ENCODE measurements around the gene SEMA6D. TPM values are rescaled to one million over a fixed set of nuclear protein-coding genes. Genes with fewer than 3 reads are reported as not detected.

Gene SEMA6D, protein sequence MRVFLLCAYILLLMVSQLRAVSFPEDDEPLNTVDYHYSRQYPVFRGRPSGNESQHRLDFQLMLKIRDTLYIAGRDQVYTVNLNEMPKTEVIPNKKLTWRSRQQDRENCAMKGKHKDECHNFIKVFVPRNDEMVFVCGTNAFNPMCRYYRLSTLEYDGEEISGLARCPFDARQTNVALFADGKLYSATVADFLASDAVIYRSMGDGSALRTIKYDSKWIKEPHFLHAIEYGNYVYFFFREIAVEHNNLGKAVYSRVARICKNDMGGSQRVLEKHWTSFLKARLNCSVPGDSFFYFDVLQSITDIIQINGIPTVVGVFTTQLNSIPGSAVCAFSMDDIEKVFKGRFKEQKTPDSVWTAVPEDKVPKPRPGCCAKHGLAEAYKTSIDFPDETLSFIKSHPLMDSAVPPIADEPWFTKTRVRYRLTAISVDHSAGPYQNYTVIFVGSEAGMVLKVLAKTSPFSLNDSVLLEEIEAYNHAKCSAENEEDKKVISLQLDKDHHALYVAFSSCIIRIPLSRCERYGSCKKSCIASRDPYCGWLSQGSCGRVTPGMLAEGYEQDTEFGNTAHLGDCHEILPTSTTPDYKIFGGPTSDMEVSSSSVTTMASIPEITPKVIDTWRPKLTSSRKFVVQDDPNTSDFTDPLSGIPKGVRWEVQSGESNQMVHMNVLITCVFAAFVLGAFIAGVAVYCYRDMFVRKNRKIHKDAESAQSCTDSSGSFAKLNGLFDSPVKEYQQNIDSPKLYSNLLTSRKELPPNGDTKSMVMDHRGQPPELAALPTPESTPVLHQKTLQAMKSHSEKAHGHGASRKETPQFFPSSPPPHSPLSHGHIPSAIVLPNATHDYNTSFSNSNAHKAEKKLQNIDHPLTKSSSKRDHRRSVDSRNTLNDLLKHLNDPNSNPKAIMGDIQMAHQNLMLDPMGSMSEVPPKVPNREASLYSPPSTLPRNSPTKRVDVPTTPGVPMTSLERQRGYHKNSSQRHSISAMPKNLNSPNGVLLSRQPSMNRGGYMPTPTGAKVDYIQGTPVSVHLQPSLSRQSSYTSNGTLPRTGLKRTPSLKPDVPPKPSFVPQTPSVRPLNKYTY
- 4.1 and 4.8 TPM in 2 replicates for total RNA-seq

DNA sequence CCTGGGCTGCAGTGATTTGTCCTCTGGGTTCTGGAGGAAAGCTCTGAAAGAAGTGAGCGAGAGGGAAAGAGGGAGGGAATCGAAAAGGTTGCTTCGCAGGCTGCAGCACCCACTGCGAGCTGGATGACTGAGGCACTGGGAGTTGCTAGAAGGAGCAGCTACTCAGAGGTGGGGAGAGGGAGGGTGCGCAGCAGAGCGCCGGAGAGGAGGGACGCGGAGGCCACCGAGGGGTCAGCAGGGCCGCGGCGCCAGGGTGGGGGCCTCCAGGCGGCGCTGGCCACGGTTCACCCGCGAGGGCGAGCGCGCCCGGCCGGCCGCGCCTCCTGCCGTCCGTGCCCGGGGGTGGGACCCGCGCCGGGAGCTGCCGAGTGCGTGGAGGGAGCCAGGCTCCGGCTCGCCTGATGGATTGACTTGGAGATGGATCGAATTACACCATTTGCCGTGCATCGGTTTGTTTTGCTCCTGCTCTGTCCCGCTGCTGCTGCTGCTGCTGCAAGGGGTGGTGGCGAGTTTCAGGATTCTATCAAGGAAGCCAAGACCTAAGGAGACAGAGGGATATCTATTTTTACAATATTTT, at the start of gene SEMA6D:
Gene SEMA6D (plus strand): TSS at position 470 of the 577 bp plus-strand sequence. CDS start 42,294 bp downstream, outside the sequence.

Measured in pericardium fibroblast (primary cell).